ENCODE data around the gene COL4A6. TPM values are rescaled to one million over a fixed set of nuclear protein-coding genes. Genes with fewer than 3 reads are reported as not detected.
A peak's percentile ranks its signal among the peaks of the same experiment; 100 is the strongest.

The COL4A6 gene
- total and polyA plus RNA-seq, 2 experiments from 2014 or later = 0.11 TPM; not detected in 1

DNA sequence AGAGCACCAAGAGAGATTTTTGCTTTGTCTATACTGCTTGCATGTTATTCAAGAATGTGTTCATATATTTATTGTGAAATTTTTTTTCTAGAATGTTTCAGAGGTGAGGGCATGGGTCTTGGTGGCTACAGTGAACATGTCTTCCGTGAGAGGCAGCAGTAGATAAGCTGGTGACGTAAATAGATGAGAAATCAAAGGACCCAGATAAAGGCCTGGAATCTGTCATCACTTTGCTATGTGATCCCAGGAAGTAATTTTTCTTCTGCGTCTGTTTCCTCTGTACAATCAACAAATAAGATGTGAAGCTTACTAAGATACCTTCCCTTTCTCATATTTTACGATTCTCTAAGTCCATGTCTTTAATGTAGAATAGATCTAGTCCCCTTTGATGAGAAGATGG lies 129.1 kb downstream of the COL4A6 start:
- in situ Hi-C loops (cut with MboI) = no loop called here
- Histone ChIP-seq H4K20me1 (ENCODE audit: insufficient read depth) (no peaks in the 10 kb centered on the region), H3K79me2 (ENCODE audit: insufficient read depth) (no peaks in the 10 kb centered on the region), H3K4me3 (no peak overlapping the region), H3K27me3 (replicated peaks; ENCODE audit: insufficient read depth) (no peaks in the 10 kb centered on the region), H3K4me1 (ENCODE audit: insufficient read depth) (peaks cover 16% of the 10 kb centered on the region), H3K36me3 (ENCODE audit: low read depth) (no peaks in the 10 kb centered on the region), H3K27ac (no peak overlapping the region), H3K9ac (no peak overlapping the region), H3K9me3 (ENCODE audit: low read depth) (no peaks in the 10 kb centered on the region), H3K4me2 (ENCODE audit: unreplicated experiment) (no peak overlapping the region), H3F3A (ENCODE audit: insufficient read depth) (peaks cover 11% of the 10 kb centered on the region; the same call in 1 of the 2 replicates), H2AFZ (no peak overlapping the region), H3K9me2 (ENCODE audit: insufficient read depth) (no peaks in the 10 kb centered on the region)
- WGBS, 2 experiments (ENCODE audit: low coverage in 1 of 2, low lambda C conversion rate in 2 of 2, missing lambda C conversion rate in 2 of 2) = 85 to 87% methylated on average over 4 of the region's 4 CpGs
- no peak for TF ChIP-seq EZH2 (IDR thresholded peaks at IDR 0.05; ENCODE audit: insufficient read depth, poor library complexity, severe bottlenecking)
- no peak for TF ChIP-seq EZH2phosphoT487 (IDR thresholded peaks at IDR 0.05; ENCODE audit: insufficient read depth, low read depth)
- DNase-seq = no peak

- DNase-seq = no peak
- H3K4me1 ChIP-seq (ENCODE audit: insufficient read depth) = peaks cover 4% of the 10 kb centered on the region; the same call in 1 of the 2 replicates
- H3K4me3 ChIP-seq = no peak overlapping the region
- H3F3A ChIP-seq (ENCODE audit: insufficient read depth) = peaks cover 7% of the 10 kb centered on the region; the same call in 1 of the 2 replicates
- H3K27ac ChIP-seq = no peak overlapping the region
- H3K9me3 ChIP-seq (ENCODE audit: low read depth) = no peaks in the 10 kb centered on the region
- 96 to 97% methylated on average over 6 of the region's 6 CpGs for WGBS, 2 experiments (ENCODE audit: low coverage in 1 of 2, low lambda C conversion rate in 2 of 2, missing lambda C conversion rate in 2 of 2)
- no peak overlapping the region for H2AFZ ChIP-seq
- H3K4me2 ChIP-seq (ENCODE audit: unreplicated experiment) = no peak overlapping the region
- no peaks in the 10 kb centered on the region for H3K36me3 ChIP-seq (ENCODE audit: low read depth)
- H4K20me1 ChIP-seq (ENCODE audit: insufficient read depth) = no peaks in the 10 kb centered on the region
- no peaks in the 10 kb centered on the region for H3K79me2 ChIP-seq (ENCODE audit: insufficient read depth)
- in situ Hi-C loops (cut with MboI) = no loop called here
- no peaks in the 10 kb centered on the region for H3K9me2 ChIP-seq (ENCODE audit: insufficient read depth)
- H3K27me3 ChIP-seq (replicated peaks; ENCODE audit: insufficient read depth) = no peaks in the 10 kb centered on the region
- no peak overlapping the region for H3K9ac ChIP-seq
- TF ChIP-seq EZH2phosphoT487 (IDR thresholded peaks at IDR 0.05; ENCODE audit: insufficient read depth, low read depth) (no peak), EZH2 (IDR thresholded peaks at IDR 0.05; ENCODE audit: insufficient read depth, poor library complexity, severe bottlenecking) (no peak)
These were observed 130.8 kb downstream of the COL4A6 start for GRCh38 chrX:108307132-108308085.

DNA sequence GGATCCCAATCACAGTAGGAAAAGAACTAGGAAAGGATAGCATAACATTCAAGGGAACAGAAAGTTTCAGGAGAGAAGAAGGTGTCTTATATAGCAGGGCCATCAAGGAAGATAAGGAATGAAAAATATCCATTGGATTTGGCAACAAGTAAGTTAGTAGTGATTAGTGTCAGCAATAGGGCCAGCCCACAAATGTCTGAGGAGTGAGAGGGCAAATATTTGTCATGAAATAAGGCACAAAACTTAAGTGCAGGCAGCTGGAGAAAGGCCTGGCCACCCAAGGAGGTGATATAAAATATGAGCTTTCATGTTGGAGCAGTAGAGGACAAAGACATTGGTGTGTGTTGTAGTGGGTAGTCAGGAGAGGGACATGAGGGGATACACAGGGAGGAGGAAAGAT lies 132.1 kb downstream of the COL4A6 start:
- Histone ChIP-seq H3K9ac (no peak overlapping the region), H3K9me3 (ENCODE audit: low read depth) (no peaks in the 10 kb centered on the region), H4K20me1 (ENCODE audit: insufficient read depth) (no peaks in the 10 kb centered on the region), H3F3A (ENCODE audit: insufficient read depth) (no peaks in the 10 kb centered on the region), H3K36me3 (ENCODE audit: low read depth) (no peaks in the 10 kb centered on the region), H3K4me1 (ENCODE audit: insufficient read depth) (no peaks in the 10 kb centered on the region), H2AFZ (no peak overlapping the region), H3K79me2 (ENCODE audit: insufficient read depth) (no peaks in the 10 kb centered on the region), H3K27ac (no peak overlapping the region), H3K9me2 (ENCODE audit: insufficient read depth) (no peaks in the 10 kb centered on the region), H3K4me2 (ENCODE audit: unreplicated experiment) (no peak overlapping the region), H3K4me3 (no peak overlapping the region), H3K27me3 (replicated peaks; ENCODE audit: insufficient read depth) (no peaks in the 10 kb centered on the region)
- in situ Hi-C loops (cut with MboI) = no loop called here
- DNase-seq = peak; percentile 32
- no peak for TF ChIP-seq EZH2 (IDR thresholded peaks at IDR 0.05; ENCODE audit: insufficient read depth, poor library complexity, severe bottlenecking)

DNA sequence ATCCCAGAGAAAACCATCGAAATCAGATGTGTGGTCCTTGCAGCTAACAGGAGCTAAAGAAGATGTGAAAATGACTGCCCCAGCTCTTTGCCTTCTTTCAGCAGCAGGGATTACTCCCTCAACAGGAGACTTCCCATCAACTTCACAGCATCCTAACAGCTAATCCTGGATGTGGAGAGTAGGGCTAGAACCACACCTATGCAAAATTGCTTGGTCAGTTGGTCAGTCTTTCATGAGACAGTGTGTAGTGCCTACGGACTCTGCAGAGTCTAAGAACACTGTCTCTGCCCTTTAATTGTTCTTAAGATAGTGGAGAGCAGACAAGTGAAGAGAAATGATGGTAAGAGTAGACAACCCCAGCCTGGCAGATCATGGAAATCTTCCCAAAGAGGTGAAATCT lies 133.5 kb downstream of the COL4A6 start:
- H3F3A ChIP-seq (ENCODE audit: insufficient read depth) = no peaks in the 10 kb centered on the region
- H3K27ac ChIP-seq = no peak overlapping the region
- no peak for TF ChIP-seq EZH2phosphoT487 (IDR thresholded peaks at IDR 0.05; ENCODE audit: insufficient read depth, low read depth)
- TF ChIP-seq EZH2 (IDR thresholded peaks at IDR 0.05; ENCODE audit: insufficient read depth, poor library complexity, severe bottlenecking) = no peak
- no peaks in the 10 kb centered on the region for H3K4me1 ChIP-seq (ENCODE audit: insufficient read depth)
- no peaks in the 10 kb centered on the region for H3K36me3 ChIP-seq (ENCODE audit: low read depth)
- H3K9me3 ChIP-seq (ENCODE audit: low read depth) = no peaks in the 10 kb centered on the region
- in situ Hi-C loops (cut with MboI) = no loop called here
- H3K27me3 ChIP-seq (replicated peaks; ENCODE audit: insufficient read depth) = no peaks in the 10 kb centered on the region
- no peak for DNase-seq
- no peaks in the 10 kb centered on the region for H4K20me1 ChIP-seq (ENCODE audit: insufficient read depth)
- no peak overlapping the region for H3K4me3 ChIP-seq
- no peaks in the 10 kb centered on the region for H3K79me2 ChIP-seq (ENCODE audit: insufficient read depth)
- H3K9me2 ChIP-seq (ENCODE audit: insufficient read depth) = no peaks in the 10 kb centered on the region
- no peak overlapping the region for H3K4me2 ChIP-seq (ENCODE audit: unreplicated experiment)
- 89 to 100% methylated on average over 2 of the region's 2 CpGs for WGBS, 2 experiments (ENCODE audit: low coverage in 1 of 2, low lambda C conversion rate in 2 of 2, missing lambda C conversion rate in 2 of 2)
- no peak overlapping the region for H2AFZ ChIP-seq
- H3K9ac ChIP-seq = no peak overlapping the region
